HG02885 (cell line): ENCODE results near the gene CLTB.

Source experiments
- ATAC-seq: cut with Tn5 transposase; IDR thresholded peaks from one replicate; pipeline ENCODE4 v1.9.1; 2021; ENCODE audit warnings: mild to moderate bottlenecking; ENCODE audit not compliant: unreplicated experiment, poor library complexity

Gene CLTB

GRCh38 chr5:176359658-176360057, 56.7 kb downstream of the CLTB start:
- ATAC-seq = no peak

GRCh38 chr5:176356179-176356566, 60.2 kb downstream of the CLTB start:
- ATAC-seq = no peak

DNA sequence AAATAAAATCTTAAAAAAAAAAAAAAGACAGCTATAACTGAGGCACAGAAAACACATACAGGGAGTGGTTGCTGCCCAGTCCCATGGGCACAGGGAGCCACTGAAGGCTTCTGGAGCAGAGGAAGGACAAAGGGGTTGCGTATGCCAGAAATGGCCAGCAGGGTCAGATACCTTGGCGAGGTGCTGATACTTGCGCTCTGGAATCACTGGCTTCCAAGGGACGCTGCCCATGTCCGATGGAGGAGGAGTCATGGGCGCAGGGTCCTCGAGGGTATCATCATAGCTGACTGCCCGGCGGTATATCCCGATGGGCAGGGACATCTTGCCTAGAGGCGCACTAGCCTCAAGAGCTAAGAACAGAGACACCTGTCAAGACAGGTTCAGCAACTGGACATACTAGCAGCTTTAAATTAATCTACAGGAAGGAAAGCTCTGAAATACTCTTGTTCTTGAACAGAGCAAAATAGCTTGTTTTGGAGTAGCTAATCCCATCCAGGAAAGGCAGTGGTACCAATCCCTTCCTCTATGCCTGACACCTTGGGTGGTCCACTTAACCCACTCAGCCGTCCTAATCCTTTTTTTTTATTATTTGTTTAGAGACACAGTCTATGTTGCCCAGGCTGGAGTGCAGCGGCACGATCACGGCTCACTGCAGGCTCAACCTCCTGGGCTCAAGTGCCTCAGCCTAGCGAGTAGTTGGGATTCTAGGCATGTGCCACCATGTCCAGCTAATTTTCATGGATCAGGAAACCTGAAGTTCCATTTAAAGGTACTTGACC, 60.8 kb downstream of the CLTB start:
- no peak for ATAC-seq

- no peak for ATAC-seq
Measured at GRCh38 chr5:176353533-176353932, 62.8 kb downstream of the CLTB start.

DNA sequence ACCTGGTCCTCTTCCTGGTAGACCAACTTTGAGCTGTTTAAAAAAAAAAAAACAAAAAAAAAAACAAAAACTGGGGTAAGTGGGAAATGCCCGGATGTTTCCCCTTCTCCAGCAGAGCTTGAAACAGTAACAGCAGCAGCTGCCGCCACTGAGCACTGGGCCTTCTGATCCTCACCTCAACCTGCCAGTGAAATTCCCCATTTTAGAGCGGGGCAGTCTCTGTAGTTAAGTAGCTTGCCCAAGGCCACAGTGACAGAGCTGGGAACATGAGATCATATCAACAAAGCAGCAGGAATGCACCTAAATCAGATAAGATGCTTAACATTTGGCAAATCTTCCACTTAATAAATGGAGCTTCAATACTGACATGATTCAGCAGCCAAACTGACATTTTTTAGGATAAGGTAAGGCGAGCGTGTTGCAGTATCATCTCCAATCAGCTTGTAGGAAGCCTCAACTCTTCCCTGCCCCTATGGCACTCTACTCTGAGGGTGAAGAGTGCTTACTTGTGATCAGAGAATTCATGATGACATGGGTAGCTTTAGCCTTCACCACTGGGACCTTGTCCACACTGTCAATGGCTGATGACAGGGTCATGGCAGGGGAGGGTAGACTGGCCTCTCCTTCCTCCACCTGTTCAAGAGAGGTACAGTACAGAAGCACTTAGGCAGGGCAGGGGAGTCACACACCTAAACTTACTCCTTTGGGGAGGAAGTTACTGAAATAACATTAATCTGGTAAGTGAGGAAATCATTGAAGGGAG, 64.0 kb downstream of the CLTB start:
- no peak for ATAC-seq

DNA sequence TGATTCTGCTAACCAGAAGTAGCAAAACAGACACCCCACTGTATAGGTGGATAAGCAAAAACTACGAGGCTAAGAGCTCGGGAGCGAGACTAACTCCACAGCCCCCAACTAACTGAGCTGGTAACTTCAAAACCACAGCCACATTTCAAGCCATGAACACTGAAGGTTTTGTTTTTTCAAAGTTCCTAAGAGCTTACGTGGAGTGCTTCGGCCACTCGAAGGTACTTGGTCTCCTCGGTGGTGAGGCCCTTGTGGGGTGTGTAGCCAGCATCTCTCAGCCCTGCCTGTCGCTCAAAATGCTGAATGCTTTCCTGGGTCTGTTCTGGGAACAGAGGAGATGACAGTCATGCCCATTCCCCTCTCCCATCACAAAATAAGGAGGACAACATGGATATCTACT, 65.9 kb downstream of the CLTB start:
- no peak for ATAC-seq

DNA sequence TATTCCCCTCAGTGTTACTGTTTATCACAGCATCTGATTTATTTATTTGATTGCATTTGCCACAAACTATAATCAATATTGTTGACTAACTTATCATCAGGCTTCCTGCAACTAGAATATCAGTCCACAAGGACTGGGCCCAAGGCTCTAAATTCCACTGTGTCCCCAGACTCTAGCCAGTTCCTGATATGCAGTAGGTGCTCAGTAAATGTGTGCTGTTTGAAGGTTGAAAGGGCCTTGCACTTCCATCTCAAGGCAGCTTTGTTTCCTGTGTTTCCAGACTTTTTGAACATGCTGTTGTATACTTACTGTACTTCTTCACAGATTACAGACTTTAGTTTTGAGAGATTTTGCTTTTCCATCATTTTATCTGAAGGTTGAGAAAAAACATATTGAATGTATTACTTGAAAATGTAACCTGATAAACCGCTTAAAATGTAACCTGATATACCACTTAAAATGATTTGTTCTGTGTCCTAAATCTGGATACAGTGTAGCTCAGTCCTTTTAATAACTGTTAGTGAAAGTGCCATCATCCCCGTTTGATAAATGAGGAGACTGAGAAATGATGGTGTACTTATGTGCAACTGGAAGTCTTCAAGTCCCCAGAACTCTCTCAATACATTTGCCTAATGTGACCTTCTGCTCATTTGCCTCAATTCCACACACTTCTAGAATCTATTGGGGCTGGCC, 73.4 kb downstream of the CLTB start:
- ATAC-seq = no peak
